Stimulated activated CD8-positive, alpha-beta memory T cell treated with anti-CD3 and anti-CD28 coated beads, Interleukin-7, amount 100 ng/mL, for 4 hours (primary cell): ENCODE results near the gene MGMT.

Experiments used
- DNase-seq, 2 donors: peaks; one replicate each; pipeline ENCODE4 v3.0.0-alpha.2; 2020; ENCODE audit warnings: low read depth in 2 of 2

The MGMT gene

GRCh38 chr10:129621693-129622092, 154.7 kb downstream of the MGMT start:
- no peak for DNase-seq

- DNase-seq = no peak
Measured at GRCh38 chr10:129622291-129622690, 155.2 kb downstream of the MGMT start.

- no peak for DNase-seq
Measured at GRCh38 chr10:129622736-129623135, 155.7 kb downstream of the MGMT start.

- DNase-seq = no peak
Measured at GRCh38 chr10:129624526-129624925, 157.5 kb downstream of the MGMT start.

- no peak for DNase-seq
Measured at GRCh38 chr10:129626309-129626708, 159.3 kb downstream of the MGMT start.

GRCh38 chr10:129626796-129627435, 159.9 kb downstream of the MGMT start:
- DNase-seq = no peak

- DNase-seq = no peak
Measured at GRCh38 chr10:129627442-129627841, 160.4 kb downstream of the MGMT start.

- no peak for DNase-seq
Measured at GRCh38 chr10:129628823-129629222, 161.8 kb downstream of the MGMT start.

- DNase-seq = no peak
Measured at GRCh38 chr10:129629911-129630310, 162.9 kb downstream of the MGMT start.

- no peak for DNase-seq
Measured at GRCh38 chr10:129631006-129631405, 164.0 kb downstream of the MGMT start.

- no peak for DNase-seq
Measured at GRCh38 chr10:129631870-129632623, 165.0 kb downstream of the MGMT start.

GRCh38 chr10:129637010-129637409, 170.0 kb downstream of the MGMT start:
- DNase-seq = no peak

- no peak for DNase-seq
Measured at GRCh38 chr10:129637846-129638245, 170.8 kb downstream of the MGMT start.

- no peak for DNase-seq
Measured at GRCh38 chr10:129641351-129641750, 174.3 kb downstream of the MGMT start.

GRCh38 chr10:129641982-129642381, 174.9 kb downstream of the MGMT start:
- no peak for DNase-seq

- DNase-seq = no peak
Measured at GRCh38 chr10:129642427-129642826, 175.4 kb downstream of the MGMT start.

- no peak for DNase-seq
Measured at GRCh38 chr10:129643266-129643665, 176.2 kb downstream of the MGMT start.

GRCh38 chr10:129645487-129645886, 178.4 kb downstream of the MGMT start:
- DNase-seq = no peak

- DNase-seq = no peak
Measured at GRCh38 chr10:129646973-129647372, 179.9 kb downstream of the MGMT start.

- DNase-seq = no peak
Measured at GRCh38 chr10:129647590-129647989, 180.5 kb downstream of the MGMT start.

- no peak for DNase-seq
Measured at GRCh38 chr10:129648856-129649255, 181.8 kb downstream of the MGMT start.

GRCh38 chr10:129652021-129652420, 185.0 kb downstream of the MGMT start:
- DNase-seq = no peak

- DNase-seq = no peak
Measured at GRCh38 chr10:129652521-129653201, 185.6 kb downstream of the MGMT start.
